ENCODE measurements around the gene WDR62. TPM values are rescaled to one million over a fixed set of nuclear protein-coding genes. Genes with fewer than 3 reads are reported as not detected.

The WDR62 gene
- total RNA-seq, 1 experiment from 2014 or later, result 30.0 TPM

DNA sequence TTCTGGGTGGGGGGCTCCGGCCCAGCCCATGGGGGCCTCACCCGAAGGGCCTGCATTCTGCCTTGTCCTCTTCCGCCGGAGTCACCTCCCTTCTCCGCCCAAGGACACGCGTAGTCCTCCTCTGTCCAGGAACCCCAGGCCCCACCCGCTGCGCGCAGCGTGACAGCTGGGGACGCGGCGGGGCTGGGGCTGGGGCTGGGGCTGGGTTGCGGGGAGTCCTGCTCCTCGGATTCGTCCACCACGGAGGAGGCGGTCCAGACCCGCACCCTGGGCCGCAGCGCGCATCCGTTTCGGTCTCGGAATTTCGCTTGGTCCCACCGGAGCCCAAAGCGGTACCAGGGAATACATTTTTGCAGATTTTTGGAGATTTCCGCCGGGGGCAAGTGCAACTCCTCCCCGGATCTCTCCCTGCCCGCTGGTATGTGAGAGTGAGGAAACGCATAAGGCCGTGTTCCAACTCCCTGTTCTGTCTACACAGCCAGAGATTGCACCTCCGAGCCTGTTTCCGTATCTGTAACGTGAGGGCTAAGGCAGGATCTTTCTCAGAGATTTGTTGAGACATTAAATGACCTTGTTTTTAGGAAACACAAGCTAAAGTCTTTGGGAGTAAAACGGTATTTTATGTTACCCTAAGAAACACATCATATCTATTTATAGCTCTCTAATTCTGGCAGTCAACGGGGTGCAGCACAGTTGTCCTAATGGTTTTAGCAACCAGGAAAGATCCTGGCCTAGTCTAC lies 97.8 kb downstream of the WDR62 start, which contains the start of gene COX7A1:
Gene COX7A1, minus strand, starts transcription at position 96 of the 740 bp plus-strand sequence. Its CDS starts 40 bp downstream, at position 56.
- Histone ChIP-seq H4K91ac (ENCODE audit: insufficient read length, low read depth, low read length) (no peak within 1 kb of the TSS), H2BK5ac (ENCODE audit: insufficient read length, low read length) (no peak within 1 kb of the TSS), H4K20me1 (ENCODE audit: control insufficient read depth, insufficient read depth, insufficient read length) (no peaks in the 10 kb centered on the region), H3K18ac (ENCODE audit: insufficient read length, low read depth, low read length) (no peak within 1 kb of the TSS), H3T11ph (ENCODE audit: low read length) (no peak within 1 kb of the TSS), H2AK5ac (ENCODE audit: insufficient read length, low read length) (no peak within 1 kb of the TSS), H3K9me3 (ENCODE audit: control insufficient read depth, low read depth, low read length) (no peaks in the 10 kb centered on the region), H3K4me2 (ENCODE audit: insufficient read depth, insufficient read length, low read length) (no peak within 1 kb of the TSS), H3K23ac (ENCODE audit: insufficient read length, low read depth, low read length) (no peak within 1 kb of the TSS), H2BK120ac (ENCODE audit: low read depth, low read length, poor library complexity, severe bottlenecking) (no peak within 1 kb of the TSS), H3K4ac (ENCODE audit: low read depth, low read length) (no peak within 1 kb of the TSS), H3K27ac (ENCODE audit: insufficient read length, low read depth, low read length) (no peak within 1 kb of the TSS), H3K23me2 (ENCODE audit: insufficient read length, low read depth, low read length, poor library complexity, severe bottlenecking) (no peaks in the 10 kb centered on the region), H3K27me3 (ENCODE audit: insufficient read depth, low read length) (no peaks in the 10 kb centered on the region), H2BK12ac (ENCODE audit: insufficient read length, low read depth, low read length) (no peak within 1 kb of the TSS), H2BK15ac (ENCODE audit: low read depth, low read length) (no peak within 1 kb of the TSS), H2BK20ac (ENCODE audit: low read depth, low read length, poor library complexity, severe bottlenecking) (no peak within 1 kb of the TSS), H3K79me1 (ENCODE audit: insufficient read depth, low read depth, low read length, poor library complexity, severe bottlenecking) (no peaks in the 10 kb centered on the region), H4K8ac (replicated peaks; ENCODE audit: insufficient read length, low read depth, low read length) (no peak within 1 kb of the TSS), H3K56ac (ENCODE audit: insufficient read length, low read depth, low read length) (no peak within 1 kb of the TSS), H3K4me1 (ENCODE audit: insufficient read depth, low read length) (no peaks in the 10 kb centered on the region), H3K79me2 (ENCODE audit: insufficient read depth, low read length) (no peaks in the 10 kb centered on the region), H2AFZ (ENCODE audit: low read length) (no peak within 1 kb of the TSS), H3K9ac (ENCODE audit: extremely low read depth, insufficient read length, low read length) (no peak within 1 kb of the TSS), H4K5ac (ENCODE audit: insufficient read length, low read depth, low read length) (no peak within 1 kb of the TSS), H3K14ac (ENCODE audit: insufficient read depth, low read length) (no peak within 1 kb of the TSS)
- H3K4me1 Mint-ChIP-seq, result peaks cover 24% of the 10 kb centered on the region in 2 experiments
- WGBS (ENCODE audit: extremely low coverage, insufficient read length, low lambda C conversion rate), result no CpG with 5 or more reads among the region's 40 CpGs
- DNase-seq, result no peak
- no peak within 1 kb of the TSS for H3K4me3 Mint-ChIP-seq
- peak within 1 kb of the TSS in 2 of 3 experiments; percentile 66 to 86; a peak in 3 of 7 replicates for H3K27ac Mint-ChIP-seq
- H3K27me3 Mint-ChIP-seq (ENCODE audit: low read depth), result no peaks in the 10 kb centered on the region
- no peaks in the 10 kb centered on the region; a peak in 1 of 5 replicates for H3K9me3 Mint-ChIP-seq
- H3K36me3 Mint-ChIP-seq (ENCODE audit: insufficient read depth in 1 of 3, low read depth in 3 of 3), result peaks cover 30 to 58% (median 51%) of the 10 kb centered on the region in 3 experiments; a peak in 6 of 7 replicates
- TF ChIP-seq, protein P1, sequence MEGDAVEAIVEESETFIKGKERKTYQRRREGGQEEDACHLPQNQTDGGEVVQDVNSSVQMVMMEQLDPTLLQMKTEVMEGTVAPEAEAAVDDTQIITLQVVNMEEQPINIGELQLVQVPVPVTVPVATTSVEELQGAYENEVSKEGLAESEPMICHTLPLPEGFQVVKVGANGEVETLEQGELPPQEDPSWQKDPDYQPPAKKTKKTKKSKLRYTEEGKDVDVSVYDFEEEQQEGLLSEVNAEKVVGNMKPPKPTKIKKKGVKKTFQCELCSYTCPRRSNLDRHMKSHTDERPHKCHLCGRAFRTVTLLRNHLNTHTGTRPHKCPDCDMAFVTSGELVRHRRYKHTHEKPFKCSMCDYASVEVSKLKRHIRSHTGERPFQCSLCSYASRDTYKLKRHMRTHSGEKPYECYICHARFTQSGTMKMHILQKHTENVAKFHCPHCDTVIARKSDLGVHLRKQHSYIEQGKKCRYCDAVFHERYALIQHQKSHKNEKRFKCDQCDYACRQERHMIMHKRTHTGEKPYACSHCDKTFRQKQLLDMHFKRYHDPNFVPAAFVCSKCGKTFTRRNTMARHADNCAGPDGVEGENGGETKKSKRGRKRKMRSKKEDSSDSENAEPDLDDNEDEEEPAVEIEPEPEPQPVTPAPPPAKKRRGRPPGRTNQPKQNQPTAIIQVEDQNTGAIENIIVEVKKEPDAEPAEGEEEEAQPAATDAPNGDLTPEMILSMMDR (conservative IDR thresholded peaks at IDR 0.05), result no peak

Data from H9 (cell line).